HK-2 (cell line): Measurements from ENCODE around the gene TBCA.

Experiments
- DNase-seq: peaks from one replicate; pipeline ENCODE4 v3.0.0-alpha.2; 2018; ENCODE audit not compliant: unreplicated experiment

Gene TBCA

GRCh38 chr5:77775790-77776553, at the start of gene TBCA:
Gene TBCA, minus strand, starts transcription at chr5:77776339. Its CDS starts 82 bp downstream, at chr5:77776257.
- peak; percentile 82 for DNase-seq

- no peak for DNase-seq
Measured at GRCh38 chr5:77824981-77825380, 48.8 kb upstream of the TBCA start.

GRCh38 chr5:77816686-77817085, 40.5 kb upstream of the TBCA start:
- DNase-seq: no peak

- DNase-seq: no peak
Measured at GRCh38 chr5:77812926-77813589, 36.9 kb upstream of the TBCA start.

GRCh38 chr5:77806213-77806843, 30.2 kb upstream of the TBCA start:
- no peak for DNase-seq

GRCh38 chr5:77798456-77798855, 22.3 kb upstream of the TBCA start:
- DNase-seq: no peak

- DNase-seq: no peak
Measured at GRCh38 chr5:77797136-77797535, 21.0 kb upstream of the TBCA start.

- DNase-seq: no peak
Measured at GRCh38 chr5:77795846-77796245, 19.7 kb upstream of the TBCA start.

- no peak for DNase-seq
Measured at GRCh38 chr5:77795268-77795667, 19.1 kb upstream of the TBCA start.

- no peak for DNase-seq
Measured at GRCh38 chr5:77791926-77792325, 15.8 kb upstream of the TBCA start.

- DNase-seq: no peak
Measured at GRCh38 chr5:77791356-77791755, 15.2 kb upstream of the TBCA start.

- DNase-seq: no peak
Measured at GRCh38 chr5:77785229-77785628, 9.1 kb upstream of the TBCA start.

GRCh38 chr5:77784735-77785134, 8.6 kb upstream of the TBCA start:
- DNase-seq: no peak

GRCh38 chr5:77781076-77781475, 4.9 kb upstream of the TBCA start:
- DNase-seq: no peak

- no peak for DNase-seq
Measured at GRCh38 chr5:77778881-77779438, 2.8 kb upstream of the TBCA start.

GRCh38 chr5:77778398-77778797, 2.3 kb upstream of the TBCA start:
- no peak for DNase-seq

GRCh38 chr5:77777911-77778310, 1.8 kb upstream of the TBCA start:
- DNase-seq: no peak

GRCh38 chr5:77777281-77777892, 1.2 kb upstream of the TBCA start:
- DNase-seq: no peak

- no peak for DNase-seq
Measured at GRCh38 chr5:77776554-77777206, 541 bp upstream of the TBCA start.

- no peak for DNase-seq
Measured at GRCh38 chr5:77774981-77775789, 954 bp downstream of the TBCA start.

- DNase-seq: no peak
Measured at GRCh38 chr5:77773734-77774280, 2.3 kb downstream of the TBCA start.
